ENCODE measurements around the gene NHERF2.
"Not testable (repeated sequence)": the region's sequence is repeated elsewhere in the genome, so short reads cannot be mapped to it uniquely, and the experiment has no call there.

Gene NHERF2

GRCh38 chr16:2007081-2007836 lies 19.4 kb upstream of the NHERF2 start:
- no peak for DNase-seq

GRCh38 chr16:2008009-2008526 lies 18.6 kb upstream of the NHERF2 start:
- DNase-seq = no peak

GRCh38 chr16:2008631-2009163 lies 18.0 kb upstream of the NHERF2 start:
- DNase-seq = peak; percentile 33

- DNase-seq = no peak
Observed at GRCh38 chr16:2009164-2009711, 17.5 kb upstream of the NHERF2 start.

- DNase-seq = peak; percentile 79
Observed at GRCh38 chr16:2009791-2010510, 16.8 kb upstream of the NHERF2 start, which contains the start of gene ZNF598. TSS of gene ZNF598 (minus strand) at chr16:2009821.

GRCh38 chr16:2011726-2012125 lies 15.0 kb upstream of the NHERF2 start:
- DNase-seq = not testable (repeated sequence)

- DNase-seq = no peak
Observed at GRCh38 chr16:2013527-2013926, 13.2 kb upstream of the NHERF2 start.

- no peak for DNase-seq
Observed at GRCh38 chr16:2015117-2015946, 11.4 kb upstream of the NHERF2 start.

- no peak for DNase-seq
Observed at GRCh38 chr16:2015947-2016208, 10.8 kb upstream of the NHERF2 start.

- peak; percentile 16 for DNase-seq
Observed at GRCh38 chr16:2016407-2016922, 10.2 kb upstream of the NHERF2 start.

GRCh38 chr16:2019518-2019920 lies 7.2 kb upstream of the NHERF2 start, which contains the start of gene NPW:
TSS of gene NPW (plus strand) at chr16:2019785.
- DNase-seq = peak; percentile 38

GRCh38 chr16:2019921-2020831 lies 6.5 kb upstream of the NHERF2 start:
- DNase-seq = no peak

- peak; percentile 30 for DNase-seq
Observed at GRCh38 chr16:2022723-2023091, 4.0 kb upstream of the NHERF2 start.

GRCh38 chr16:2023092-2024031 lies 3.3 kb upstream of the NHERF2 start:
- DNase-seq = peak; percentile 95

GRCh38 chr16:2024032-2024420 lies 2.7 kb upstream of the NHERF2 start:
- no peak for DNase-seq

- no peak for DNase-seq
Observed at GRCh38 chr16:2025251-2025650, 1.5 kb upstream of the NHERF2 start.

GRCh38 chr16:2025878-2026460 lies 733 bp upstream of the NHERF2 start:
- DNase-seq = no peak

- DNase-seq = peak; percentile 30
Observed at GRCh38 chr16:2027024-2028010, 615 bp downstream of the NHERF2 start.

- DNase-seq = no peak
Observed at GRCh38 chr16:2028146-2028545, 1.4 kb downstream of the NHERF2 start.
